Middle frontal gyrus (tissue), 1 donor: Measurements from ENCODE around the gene ZNF488.

Experiments
- DNase-seq: peaks from one replicate; pipeline ENCODE4 v3.0.0-alpha.2; 2015; ENCODE audit warnings: low spot score; ENCODE audit errors: extremely low spot score

The ZNF488 gene

GRCh38 chr10:47383261-47384147, 589 bp downstream of the ZNF488 start:
- DNase-seq: no peak

GRCh38 chr10:47381427-47382379, 2.4 kb downstream of the ZNF488 start:
- DNase-seq: no peak

- no peak for DNase-seq
These were observed 3.0 kb downstream of the ZNF488 start for GRCh38 chr10:47381103-47381395.

DNA sequence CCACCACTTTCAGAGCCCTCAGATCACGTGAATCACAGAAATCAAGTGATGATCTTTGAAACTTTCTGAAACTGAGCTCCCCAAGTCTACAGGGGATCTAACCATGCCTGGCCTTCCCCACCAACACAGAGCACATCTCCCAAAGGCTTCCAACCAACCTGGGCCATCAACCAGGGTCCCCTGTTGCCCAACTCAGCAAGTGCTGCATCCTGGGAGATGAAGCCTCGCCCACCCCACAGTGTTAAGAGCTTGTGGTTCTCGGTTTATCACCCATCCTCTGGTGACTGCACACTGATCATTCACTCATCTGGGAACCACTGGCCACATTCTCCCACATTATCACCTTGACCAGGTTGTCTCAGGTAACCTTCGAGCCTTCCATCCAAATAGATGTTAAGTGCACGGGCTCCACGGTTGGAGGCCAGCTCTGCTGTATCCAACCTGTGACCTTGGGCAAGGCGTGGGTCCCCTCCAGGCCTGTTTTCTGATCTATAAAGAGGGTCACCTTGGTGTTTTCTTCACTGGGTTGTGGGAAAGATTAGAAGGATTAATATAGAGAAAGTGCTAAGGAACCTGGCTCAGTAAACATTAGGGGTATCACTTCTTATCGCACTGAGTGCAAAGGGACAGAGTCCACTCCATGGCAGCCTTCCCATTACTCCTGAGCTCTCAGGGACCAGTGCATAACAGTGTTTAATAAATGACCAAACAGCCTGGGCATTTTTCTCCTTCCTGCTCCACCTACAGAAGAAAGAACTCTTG, 3.6 kb downstream of the ZNF488 start:
- no peak for DNase-seq

GRCh38 chr10:47379901-47380300, 4.2 kb downstream of the ZNF488 start:
- no peak for DNase-seq

DNA sequence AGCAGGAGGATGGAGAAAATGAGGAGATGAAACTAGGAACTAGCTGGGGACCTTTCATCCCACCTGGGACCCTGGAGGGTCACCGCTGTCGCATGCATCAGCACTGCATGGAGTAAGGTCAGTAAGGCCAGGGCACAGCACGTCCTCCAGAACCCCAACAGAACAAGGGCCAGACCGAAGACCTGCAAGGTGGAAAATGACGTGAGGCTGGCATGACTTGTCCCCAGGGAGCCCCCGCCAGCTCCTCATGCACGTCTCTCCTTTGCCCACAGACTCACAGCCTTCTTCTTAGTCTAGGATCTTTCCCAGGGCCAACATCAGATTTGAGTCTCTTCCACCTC, 4.7 kb downstream of the ZNF488 start:
- DNase-seq: no peak

- DNase-seq: no peak
These were observed 5.3 kb downstream of the ZNF488 start for GRCh38 chr10:47378606-47379444.

GRCh38 chr10:47378183-47378510, 5.9 kb downstream of the ZNF488 start:
- DNase-seq: no peak

GRCh38 chr10:47376522-47377220, 7.4 kb downstream of the ZNF488 start:
- DNase-seq: no peak

GRCh38 chr10:47374611-47375536, 9.2 kb downstream of the ZNF488 start:
- no peak for DNase-seq

DNA sequence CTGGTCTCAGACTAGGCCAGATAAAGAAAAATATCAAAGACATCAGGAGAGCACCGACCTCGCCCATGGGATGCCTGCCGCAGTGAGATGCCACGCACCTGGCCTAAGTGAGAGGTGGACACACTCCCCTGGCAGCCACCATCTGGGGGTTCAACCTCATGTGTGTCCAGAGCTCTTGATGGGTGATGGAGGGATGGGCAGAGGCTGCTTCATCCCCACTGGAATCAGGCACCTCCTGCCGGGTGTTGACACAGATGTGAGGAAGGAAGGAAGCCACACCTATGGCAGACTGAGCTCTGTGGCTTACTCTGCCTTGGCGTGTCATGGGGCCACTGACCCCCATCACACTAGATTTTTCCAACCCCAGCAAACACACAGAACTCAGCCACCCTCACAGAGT, 11.4 kb downstream of the ZNF488 start:
- DNase-seq: no peak

DNA sequence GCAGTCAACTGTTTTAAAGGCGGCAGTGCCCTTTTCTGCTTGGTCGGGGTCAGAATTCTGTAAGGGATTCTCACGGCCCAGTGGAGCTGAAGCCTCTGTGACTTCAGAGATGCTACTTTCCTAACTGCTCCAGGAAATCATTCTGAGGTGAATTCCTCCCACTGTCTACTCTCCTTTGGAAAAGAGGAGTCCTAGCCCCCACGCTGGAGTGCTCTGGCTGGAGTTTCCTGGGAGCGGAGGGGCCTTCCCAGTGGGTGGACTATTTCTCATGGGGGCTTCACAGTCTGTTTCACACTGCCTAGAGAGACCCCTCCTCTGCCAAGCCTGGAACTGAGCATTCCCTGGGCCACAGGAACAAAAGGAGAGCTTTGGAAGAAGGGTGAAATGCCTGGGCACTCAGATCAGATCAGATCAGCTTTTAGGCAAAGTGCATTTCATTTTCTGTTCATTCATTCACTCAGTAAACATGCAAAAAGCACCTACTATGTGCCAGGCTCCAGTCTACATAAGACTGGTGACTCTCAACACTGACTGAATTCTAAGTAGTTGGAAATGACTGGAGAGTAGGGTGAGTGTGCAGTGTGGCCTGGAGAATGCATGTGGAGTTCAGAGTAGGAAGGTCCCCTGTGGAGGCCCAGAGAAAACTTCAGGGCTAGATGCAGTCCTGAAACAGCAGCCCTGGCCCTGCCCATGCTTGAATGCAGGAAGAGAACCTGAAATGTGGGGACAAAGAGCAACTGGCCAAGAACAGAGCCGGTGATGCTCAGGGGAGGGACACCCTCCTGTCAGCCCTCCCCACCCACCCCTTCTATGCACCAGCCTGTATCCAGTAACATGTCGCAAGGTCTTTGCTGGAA, 12.2 kb downstream of the ZNF488 start:
- DNase-seq: no peak

GRCh38 chr10:47370878-47371277, 13.2 kb downstream of the ZNF488 start:
- DNase-seq: no peak

DNA sequence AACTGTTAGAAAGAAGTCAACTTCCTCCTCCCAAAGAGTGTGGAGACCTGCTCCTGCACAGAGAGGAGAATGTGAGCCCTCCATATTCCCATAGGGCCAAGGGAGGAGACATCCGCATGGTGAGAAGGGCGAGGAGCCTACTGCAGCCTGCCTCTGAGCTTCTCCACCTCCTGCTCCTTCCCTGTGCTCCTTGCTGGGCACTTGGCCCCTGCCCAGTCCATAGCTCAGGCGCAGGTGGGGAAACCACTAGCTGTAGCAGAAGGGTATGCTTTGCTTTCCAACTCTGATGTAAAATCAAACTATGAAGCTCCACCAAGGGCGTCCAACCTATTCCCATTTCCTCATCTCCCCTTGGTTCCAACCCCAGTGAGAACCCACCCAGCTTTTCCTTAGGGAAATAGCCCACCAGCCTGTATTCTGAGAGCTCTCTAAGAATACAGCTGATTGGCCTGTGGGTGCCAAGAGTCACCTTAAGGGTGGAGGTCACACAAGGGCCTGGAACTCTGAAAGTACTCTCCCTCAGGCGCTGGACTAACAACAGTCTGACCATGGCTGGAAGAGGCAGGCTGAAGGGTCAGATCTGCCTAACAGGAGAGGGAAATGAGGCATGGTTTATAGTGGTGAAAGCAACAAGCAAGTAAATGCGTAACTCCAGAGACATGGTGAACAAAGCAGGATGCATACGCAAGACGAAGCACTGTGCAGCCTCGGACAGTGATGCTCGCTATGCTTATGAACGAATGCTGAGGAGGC, 13.9 kb downstream of the ZNF488 start:
- no peak for DNase-seq

DNA sequence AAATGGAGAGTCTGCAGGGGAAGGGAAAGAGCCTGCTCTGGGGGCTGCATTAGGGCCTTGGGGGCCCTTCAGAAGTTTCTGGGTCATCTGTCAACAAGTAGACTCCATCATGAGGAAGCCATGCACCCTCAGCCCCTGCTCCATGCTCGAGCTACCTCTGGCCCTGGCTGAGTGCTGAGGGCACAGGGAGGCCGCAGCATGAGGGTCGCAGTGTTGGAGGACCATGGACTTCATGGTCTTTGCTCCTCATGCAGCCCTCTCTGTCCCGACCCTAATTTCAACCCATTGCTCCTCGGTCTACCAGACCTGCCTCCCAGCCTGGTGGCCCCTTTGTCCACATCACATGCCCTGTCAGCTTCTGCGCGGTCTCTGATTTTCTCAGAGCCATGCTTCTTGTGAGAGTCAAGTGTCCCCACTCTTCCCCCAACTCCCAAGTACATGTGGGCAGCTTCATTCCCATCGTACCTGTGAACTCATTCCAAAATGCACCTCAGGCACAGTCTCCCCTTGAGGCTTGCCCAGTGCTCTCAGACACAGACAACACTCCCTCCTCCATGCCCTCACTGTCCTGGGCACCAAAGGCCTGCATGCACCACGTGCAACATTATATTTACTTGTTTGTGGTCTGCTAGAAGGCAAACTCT, 14.7 kb downstream of the ZNF488 start:
- no peak for DNase-seq

- DNase-seq: no peak
These were observed 15.5 kb downstream of the ZNF488 start for GRCh38 chr10:47368431-47369180.
